ENCODE measurements around the gene FAM78A. TPM values are rescaled to one million over a fixed set of nuclear protein-coding genes. Genes with fewer than 3 reads are reported as not detected.

Gene FAM78A
- total RNA-seq, 1 experiment from 2014 or later: 0.84 TPM

DNA sequence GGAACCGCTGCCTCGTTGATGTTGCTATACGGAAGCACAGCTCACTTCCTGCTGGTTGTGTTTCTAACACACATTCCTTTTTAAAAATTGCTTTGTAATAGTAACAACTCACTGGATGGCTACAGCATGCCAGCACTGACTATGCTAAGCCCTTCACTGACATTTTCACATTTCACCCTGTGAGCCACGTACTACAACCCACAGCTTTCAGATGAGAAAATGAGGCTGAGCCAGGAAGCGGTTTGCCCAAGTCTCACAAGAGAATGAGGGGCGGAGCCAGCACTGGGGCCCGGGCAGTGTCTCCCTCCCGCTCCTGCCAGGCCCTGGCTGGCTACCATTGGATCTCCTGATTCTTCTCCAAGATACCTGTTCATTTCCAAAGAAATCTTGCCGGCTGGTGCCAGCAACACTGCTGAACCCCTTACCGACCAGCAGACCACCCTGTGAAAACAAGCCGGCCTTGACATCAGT, 38.3 kb downstream of the FAM78A start:
- CTCF ChIA-PET: no interaction called here
- POLR2A ChIA-PET (ENCODE audit: low non-redundant PET): no interaction called here
- Histone ChIP-seq H3K4me3 (ENCODE audit: low read depth, low read length, poor library complexity, severe bottlenecking) (no peak overlapping the region), H3K36me3 (ENCODE audit: insufficient read depth, low read length, poor library complexity, severe bottlenecking) (peaks cover 11% of the 10 kb centered on the region), H3K9me3 (ENCODE audit: low read depth, low read length, poor library complexity, severe bottlenecking) (no peaks in the 10 kb centered on the region), H3K27ac (ENCODE audit: low read depth, low read length, poor library complexity, severe bottlenecking) (no peak overlapping the region), H3K27me3 (replicated peaks; ENCODE audit: insufficient read depth, low read depth, low read length, poor library complexity) (no peaks in the 10 kb centered on the region), H3K4me1 (ENCODE audit: insufficient read depth, low read length, poor library complexity, severe bottlenecking) (peaks cover 25% of the 10 kb centered on the region)
- intact Hi-C loops (cut with micrococcal nuclease; ENCODE audit: unreplicated experiment): no loop called here
- TF ChIP-seq EZH2 (IDR thresholded peaks at IDR 0.05; ENCODE audit: borderline replicate concordance, low read depth, low read length, poor library complexity, severe bottlenecking): no peak
- TF ChIP-seq, protein P1, sequence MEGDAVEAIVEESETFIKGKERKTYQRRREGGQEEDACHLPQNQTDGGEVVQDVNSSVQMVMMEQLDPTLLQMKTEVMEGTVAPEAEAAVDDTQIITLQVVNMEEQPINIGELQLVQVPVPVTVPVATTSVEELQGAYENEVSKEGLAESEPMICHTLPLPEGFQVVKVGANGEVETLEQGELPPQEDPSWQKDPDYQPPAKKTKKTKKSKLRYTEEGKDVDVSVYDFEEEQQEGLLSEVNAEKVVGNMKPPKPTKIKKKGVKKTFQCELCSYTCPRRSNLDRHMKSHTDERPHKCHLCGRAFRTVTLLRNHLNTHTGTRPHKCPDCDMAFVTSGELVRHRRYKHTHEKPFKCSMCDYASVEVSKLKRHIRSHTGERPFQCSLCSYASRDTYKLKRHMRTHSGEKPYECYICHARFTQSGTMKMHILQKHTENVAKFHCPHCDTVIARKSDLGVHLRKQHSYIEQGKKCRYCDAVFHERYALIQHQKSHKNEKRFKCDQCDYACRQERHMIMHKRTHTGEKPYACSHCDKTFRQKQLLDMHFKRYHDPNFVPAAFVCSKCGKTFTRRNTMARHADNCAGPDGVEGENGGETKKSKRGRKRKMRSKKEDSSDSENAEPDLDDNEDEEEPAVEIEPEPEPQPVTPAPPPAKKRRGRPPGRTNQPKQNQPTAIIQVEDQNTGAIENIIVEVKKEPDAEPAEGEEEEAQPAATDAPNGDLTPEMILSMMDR (conservative IDR thresholded peaks at IDR 0.05; ENCODE audit: low read depth, low read length): no peak
- DNase-seq (ENCODE audit: low spot score): peak; percentile 51
- BruUV-seq (replicated peaks): no TSS peak

DNA sequence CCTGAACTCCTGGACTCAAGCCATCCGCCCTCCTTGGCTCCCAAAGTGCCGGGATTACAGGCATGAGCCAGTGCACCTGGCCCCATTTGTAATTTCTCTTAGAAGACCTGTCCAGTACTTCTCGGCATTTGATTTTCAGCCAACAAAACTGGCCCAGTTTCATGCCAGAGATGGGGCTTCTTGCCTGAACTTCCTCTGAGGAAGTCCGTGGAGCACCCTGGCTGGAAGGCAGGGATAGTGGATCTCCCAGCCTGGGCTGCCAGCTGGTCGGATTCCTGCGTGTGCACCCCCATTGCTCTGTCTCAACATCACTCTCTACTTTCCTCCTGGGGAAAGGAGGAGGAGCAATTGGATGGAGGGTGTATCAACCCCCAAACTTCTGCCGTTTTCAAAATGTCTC, 39.0 kb downstream of the FAM78A start:
- Histone ChIP-seq H3K9me3 (ENCODE audit: low read depth, low read length, poor library complexity, severe bottlenecking) (no peaks in the 10 kb centered on the region), H3K4me1 (ENCODE audit: insufficient read depth, low read length, poor library complexity, severe bottlenecking) (peaks cover 25% of the 10 kb centered on the region), H3K27me3 (replicated peaks; ENCODE audit: insufficient read depth, low read depth, low read length, poor library complexity) (no peaks in the 10 kb centered on the region), H3K36me3 (ENCODE audit: insufficient read depth, low read length, poor library complexity, severe bottlenecking) (peaks cover 12% of the 10 kb centered on the region), H3K27ac (ENCODE audit: low read depth, low read length, poor library complexity, severe bottlenecking) (no peak overlapping the region), H3K4me3 (ENCODE audit: low read depth, low read length, poor library complexity, severe bottlenecking) (no peak overlapping the region)
- CTCF ChIA-PET: no interaction called here
- intact Hi-C loops (cut with micrococcal nuclease; ENCODE audit: unreplicated experiment): no loop called here
- POLR2A ChIA-PET (ENCODE audit: low non-redundant PET): interaction anchor here (0.7 kb wide), 1 partner anchor 132 kb away, joined by 4 read pairs; no protein-coding TSS in a partner anchor
- DNase-seq (ENCODE audit: low spot score): no peak
- TF ChIP-seq, protein P1 (conservative IDR thresholded peaks at IDR 0.05; ENCODE audit: low read depth, low read length): no peak
- TF ChIP-seq EZH2 (IDR thresholded peaks at IDR 0.05; ENCODE audit: borderline replicate concordance, low read depth, low read length, poor library complexity, severe bottlenecking): no peak
- BruUV-seq (replicated peaks): no TSS peak

DNA sequence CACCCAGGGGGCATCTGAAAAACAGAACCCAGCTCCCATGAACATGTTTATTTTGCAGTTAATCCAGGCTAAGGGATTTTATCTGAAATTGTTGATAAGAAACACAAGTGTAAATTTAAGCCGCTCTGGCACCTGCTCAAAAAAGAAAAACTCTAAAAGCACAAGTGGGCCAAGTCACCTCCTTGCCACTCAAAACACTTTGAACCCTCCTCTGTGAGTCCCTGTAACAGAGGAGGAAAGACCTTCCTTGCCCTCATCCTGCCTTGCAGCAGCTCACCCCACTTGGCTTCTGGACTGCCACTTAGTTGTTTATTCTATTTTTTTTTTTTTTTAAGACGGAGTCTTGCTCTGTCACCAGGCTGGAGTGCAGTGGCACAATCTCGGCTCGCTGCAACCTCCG, 39.5 kb downstream of the FAM78A start:
- Histone ChIP-seq H3K36me3 (ENCODE audit: insufficient read depth, low read length, poor library complexity, severe bottlenecking) (peaks cover 17% of the 10 kb centered on the region), H3K9me3 (ENCODE audit: low read depth, low read length, poor library complexity, severe bottlenecking) (no peaks in the 10 kb centered on the region), H3K4me1 (ENCODE audit: insufficient read depth, low read length, poor library complexity, severe bottlenecking) (peaks cover 25% of the 10 kb centered on the region), H3K4me3 (ENCODE audit: low read depth, low read length, poor library complexity, severe bottlenecking) (no peak overlapping the region), H3K27ac (ENCODE audit: low read depth, low read length, poor library complexity, severe bottlenecking) (no peak overlapping the region), H3K27me3 (replicated peaks; ENCODE audit: insufficient read depth, low read depth, low read length, poor library complexity) (no peaks in the 10 kb centered on the region)
- BruUV-seq (replicated peaks): no TSS peak
- no peak for TF ChIP-seq EZH2 (IDR thresholded peaks at IDR 0.05; ENCODE audit: borderline replicate concordance, low read depth, low read length, poor library complexity, severe bottlenecking)
- TF ChIP-seq, protein P1 (conservative IDR thresholded peaks at IDR 0.05; ENCODE audit: low read depth, low read length): no peak
- POLR2A ChIA-PET (ENCODE audit: low non-redundant PET): interaction anchor here (0.7 kb wide), 1 partner anchor 131 kb away, joined by 4 read pairs; no protein-coding TSS in a partner anchor
- no peak for DNase-seq (ENCODE audit: low spot score)
- CTCF ChIA-PET: no interaction called here
- intact Hi-C loops (cut with micrococcal nuclease; ENCODE audit: unreplicated experiment): no loop called here

Measured in A673 (cell line).